Activated B cell treated with CpG ODN at 0.5 μM for 24 hours (primary cell): ENCODE measurements around the gene RAD52. TPM values are rescaled to one million over a fixed set of nuclear protein-coding genes. Genes with fewer than 3 reads are reported as not detected.

Experiments
- ATAC-seq: fragments of 200-7000 bp; cut with Tn5 transposase; one replicate; pipeline ENCODE4 v1.10.0; 2021; ENCODE audit warnings: low read depth, mild to moderate bottlenecking, moderate library complexity
- CTCF ChIA-PET: fragments of 350-600 bp; sonication (Branson Sonifier 250); formaldehyde crosslinking; loops from one replicate; lab custom pipeline; 2021; ENCODE audit warnings: antibody characterized with exemption; lab: Charles Lee
- POLR2A ChIA-PET: fragments of 350-600 bp; sonication (Branson Sonifier 250); formaldehyde crosslinking; loops from one replicate; lab custom pipeline; 2021; ENCODE audit warnings: antibody characterized with exemption; lab: Charles Lee
- DNase-seq: peaks from one replicate; pipeline ENCODE4 v3.0.0; 2022
- H3K27ac Mint-ChIP-seq: one replicate; pipeline ENCODE4 v1.8.0; 2020; ENCODE audit warnings: mixed read lengths
- H3K27me3 Mint-ChIP-seq: one replicate; pipeline ENCODE4 v1.8.0; 2021; ENCODE audit warnings: mixed read lengths
- H3K36me3 Mint-ChIP-seq: one replicate; pipeline ENCODE4 v1.8.0; 2021; ENCODE audit warnings: low read depth, mixed read lengths
- H3K4me1 Mint-ChIP-seq: one replicate; pipeline ENCODE4 v1.8.0; 2021; ENCODE audit warnings: mixed read lengths
- H3K4me3 Mint-ChIP-seq: one replicate; pipeline ENCODE4 v1.8.0; 2020; ENCODE audit warnings: mild to moderate bottlenecking, mixed read lengths
- H3K9me3 Mint-ChIP-seq: one replicate; pipeline ENCODE4 v1.8.0; 2020; ENCODE audit warnings: mixed read lengths
- intact Hi-C: fragments of 100-400 bp; cut with micrococcal nuclease; formaldehyde crosslinking; loops from one replicate; pipeline ENCODE4 v1.15.1; 2024
- total RNA-seq: library from RNA; stranded (reverse); gene quantifications from 2 replicates; pipeline ENCODE4 v1.2.3, GENCODE V29; 2022
- TF ChIP-seq, protein P1 (sequence below): fragments of 200-600 bp; IDR thresholded peaks from one replicate; pipeline ENCODE4 v1.8.0; 2022; ENCODE audit warnings: antibody characterized with exemption, mild to moderate bottlenecking

The RAD52 gene
- total RNA-seq, 1 donor from 2014 or later, result 15.2 TPM

DNA sequence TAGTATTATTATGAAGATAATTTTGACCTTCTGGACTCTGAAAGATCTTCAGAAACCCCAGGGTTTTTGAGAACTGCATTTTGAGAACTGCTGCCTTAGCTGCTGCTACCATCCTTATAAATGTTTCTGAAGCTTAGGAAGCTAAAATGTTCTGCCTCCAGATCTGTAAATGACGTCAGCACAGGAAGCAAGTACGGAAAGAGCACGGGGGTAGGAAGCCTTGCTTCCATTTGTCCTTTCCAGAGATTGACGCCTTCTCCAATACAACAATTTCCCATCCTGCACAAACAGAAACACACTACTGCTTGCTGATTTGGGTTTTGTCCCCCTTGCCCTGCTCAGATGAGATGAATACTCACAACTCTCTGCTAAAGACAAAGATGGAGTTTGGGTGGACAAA, 17.9 kb downstream of the RAD52 start:
- no peak for ATAC-seq
- Mint-ChIP-seq H3K36me3 (peaks cover 51% of the 10 kb centered on the region), H3K4me3 (no peak overlapping the region), H3K27ac (no peak overlapping the region), H3K27me3 (no peaks in the 10 kb centered on the region), H3K4me1 (no peaks in the 10 kb centered on the region), H3K9me3 (no peaks in the 10 kb centered on the region)
- no peak for DNase-seq
- ChIA-PET CTCF (no interaction called here), POLR2A (no interaction called here)
- intact Hi-C loops, result no loop called here
- TF ChIP-seq, protein P1, sequence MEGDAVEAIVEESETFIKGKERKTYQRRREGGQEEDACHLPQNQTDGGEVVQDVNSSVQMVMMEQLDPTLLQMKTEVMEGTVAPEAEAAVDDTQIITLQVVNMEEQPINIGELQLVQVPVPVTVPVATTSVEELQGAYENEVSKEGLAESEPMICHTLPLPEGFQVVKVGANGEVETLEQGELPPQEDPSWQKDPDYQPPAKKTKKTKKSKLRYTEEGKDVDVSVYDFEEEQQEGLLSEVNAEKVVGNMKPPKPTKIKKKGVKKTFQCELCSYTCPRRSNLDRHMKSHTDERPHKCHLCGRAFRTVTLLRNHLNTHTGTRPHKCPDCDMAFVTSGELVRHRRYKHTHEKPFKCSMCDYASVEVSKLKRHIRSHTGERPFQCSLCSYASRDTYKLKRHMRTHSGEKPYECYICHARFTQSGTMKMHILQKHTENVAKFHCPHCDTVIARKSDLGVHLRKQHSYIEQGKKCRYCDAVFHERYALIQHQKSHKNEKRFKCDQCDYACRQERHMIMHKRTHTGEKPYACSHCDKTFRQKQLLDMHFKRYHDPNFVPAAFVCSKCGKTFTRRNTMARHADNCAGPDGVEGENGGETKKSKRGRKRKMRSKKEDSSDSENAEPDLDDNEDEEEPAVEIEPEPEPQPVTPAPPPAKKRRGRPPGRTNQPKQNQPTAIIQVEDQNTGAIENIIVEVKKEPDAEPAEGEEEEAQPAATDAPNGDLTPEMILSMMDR, result no peak

DNA sequence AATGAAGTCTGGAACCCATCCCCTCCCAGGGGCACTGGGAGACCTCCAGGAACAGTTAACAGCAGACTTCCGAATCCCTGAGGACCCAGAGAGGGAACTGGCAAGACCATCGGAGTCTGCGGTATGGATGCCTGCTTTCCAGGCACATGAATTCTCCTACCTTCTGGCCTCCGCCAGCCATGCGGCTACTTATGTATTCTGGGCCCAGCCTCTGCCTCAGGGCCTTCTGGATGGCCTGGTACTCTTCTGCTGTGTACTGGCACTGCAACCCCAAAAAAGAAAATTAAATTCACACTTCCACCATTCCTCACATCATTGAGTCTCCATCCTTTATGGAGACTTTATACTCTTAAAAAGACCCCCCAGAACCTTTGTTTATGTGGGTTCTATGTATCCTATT, 18.4 kb downstream of the RAD52 start:
- DNase-seq, result no peak
- no peaks in the 10 kb centered on the region for H3K27me3 Mint-ChIP-seq
- intact Hi-C loops, result no loop called here
- H3K27ac Mint-ChIP-seq, result no peak overlapping the region
- TF ChIP-seq, protein P1, result no peak
- ChIA-PET POLR2A (no interaction called here), CTCF (no interaction called here)
- no peak for ATAC-seq
- peaks cover 54% of the 10 kb centered on the region for H3K36me3 Mint-ChIP-seq
- no peaks in the 10 kb centered on the region for H3K4me1 Mint-ChIP-seq
- H3K9me3 Mint-ChIP-seq, result no peaks in the 10 kb centered on the region
- no peak overlapping the region for H3K4me3 Mint-ChIP-seq

DNA sequence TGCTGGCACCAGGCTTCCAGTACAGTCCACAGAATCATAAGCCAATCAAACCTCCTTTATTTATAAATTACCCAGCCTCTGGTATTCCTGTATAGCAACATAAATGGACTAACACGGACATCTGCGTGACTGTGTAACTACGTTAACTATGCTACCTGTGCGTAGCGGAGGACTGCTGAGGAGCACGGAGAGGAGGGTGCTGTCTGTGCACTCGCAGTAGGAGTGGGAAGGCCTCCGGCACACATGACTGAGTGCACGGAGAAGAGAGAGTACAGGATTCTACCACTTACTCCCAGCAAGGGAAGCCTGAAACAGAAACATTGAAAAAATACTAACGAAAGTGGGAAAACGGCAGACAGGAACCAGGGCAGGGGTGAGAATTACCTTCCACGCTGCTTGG, 22.9 kb downstream of the RAD52 start:
- no peaks in the 10 kb centered on the region for H3K4me1 Mint-ChIP-seq
- no peak overlapping the region for H3K4me3 Mint-ChIP-seq
- no peak for ATAC-seq
- H3K36me3 Mint-ChIP-seq, result peaks cover 73% of the 10 kb centered on the region
- no peaks in the 10 kb centered on the region for H3K9me3 Mint-ChIP-seq
- no peak for DNase-seq
- no peaks in the 10 kb centered on the region for H3K27me3 Mint-ChIP-seq
- intact Hi-C loops, result no loop called here
- ChIA-PET POLR2A (no interaction called here), CTCF (no interaction called here)
- TF ChIP-seq, protein P1, result no peak
- no peak overlapping the region for H3K27ac Mint-ChIP-seq

DNA sequence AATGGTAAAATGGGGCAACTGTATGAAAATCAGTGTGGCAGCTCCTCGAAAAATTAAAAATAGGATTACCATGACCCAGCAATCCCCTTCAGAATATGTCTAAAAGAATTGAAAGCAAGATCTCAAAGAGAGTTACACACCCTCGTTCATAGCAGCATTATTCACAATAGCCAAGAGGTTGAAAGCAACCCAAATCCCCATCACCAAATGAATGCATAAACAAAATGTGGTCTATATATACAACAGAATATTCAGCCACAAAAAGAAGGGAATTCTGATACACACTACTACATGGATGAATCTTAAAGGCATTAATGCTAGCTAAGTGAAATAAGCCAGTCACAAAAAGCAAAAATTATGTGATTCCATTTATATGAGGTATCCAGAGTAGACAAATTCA, 27.2 kb downstream of the RAD52 start:
- H3K27me3 Mint-ChIP-seq, result no peaks in the 10 kb centered on the region
- no peaks in the 10 kb centered on the region for H3K4me1 Mint-ChIP-seq

DNA sequence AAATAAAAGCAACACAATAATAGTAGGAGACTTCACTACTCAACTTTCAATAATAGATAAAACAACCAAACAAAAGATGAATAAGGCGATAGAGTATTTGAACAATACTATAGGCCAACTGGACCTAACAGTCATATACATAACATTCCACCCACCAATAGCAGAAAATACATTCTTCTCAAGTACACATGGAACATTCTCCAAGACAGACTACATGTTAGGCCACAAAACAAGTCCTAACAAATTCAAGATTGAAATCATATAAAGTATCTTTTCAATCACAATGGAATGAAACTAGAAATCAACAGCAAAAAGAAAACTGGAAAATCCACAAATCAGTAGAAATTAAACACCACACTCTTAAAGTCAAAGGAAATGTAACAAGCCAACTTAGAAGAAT, 28.8 kb downstream of the RAD52 start:
- TF ChIP-seq, protein P1, result no peak
- H3K27me3 Mint-ChIP-seq, result no peaks in the 10 kb centered on the region
- DNase-seq (no peak), ATAC-seq (no peak)
- H3K36me3 Mint-ChIP-seq, result peaks cover 72% of the 10 kb centered on the region
- intact Hi-C loops, result no loop called here
- no peak overlapping the region for H3K27ac Mint-ChIP-seq
- peaks cover 4% of the 10 kb centered on the region for H3K4me1 Mint-ChIP-seq
- H3K4me3 Mint-ChIP-seq, result no peak overlapping the region
- no peaks in the 10 kb centered on the region for H3K9me3 Mint-ChIP-seq
- CTCF ChIA-PET, result no interaction called here
- POLR2A ChIA-PET, result no interaction called here

More for the DNA sequence above, 27.2 kb downstream of the RAD52 start:
- intact Hi-C loops, result no loop called here
- TF ChIP-seq, protein P1, result no peak
- H3K4me3 Mint-ChIP-seq, result no peak overlapping the region
- ATAC-seq, result no peak
- ChIA-PET POLR2A (no interaction called here), CTCF (interaction anchor here (1.6 kb wide), 1 partner anchor 27 kb away, joined by 3 read pairs; the partner anchor contains the start of gene RAD52)
- H3K27ac Mint-ChIP-seq, result no peak overlapping the region
- DNase-seq, result no peak
- H3K9me3 Mint-ChIP-seq, result no peaks in the 10 kb centered on the region
- H3K36me3 Mint-ChIP-seq, result peaks cover 70% of the 10 kb centered on the region
